WTC11 (cell line): Measurements from ENCODE around the gene FXYD7. TPM values are rescaled to one million over a fixed set of nuclear protein-coding genes. Genes with fewer than 3 reads are reported as not detected.

Experiments used
- ATAC-seq: fragments of 200-7000 bp; cut with Tn5 transposase; 2 replicates; pipeline ENCODE4 v1.10.0; 2021; ENCODE audit warnings: mild to moderate bottlenecking, moderate library complexity
- CTCF ChIA-PET: fragments of 300-600 bp; sonication (Branson Sonifier 250); formaldehyde crosslinking; loops from one replicate; lab custom pipeline; 2021; ENCODE audit warnings: antibody characterized with exemption; lab: Charles Lee
- POLR2A ChIA-PET: fragments of 350-600 bp; sonication (Branson Sonifier 250); formaldehyde crosslinking; loops from one replicate; lab custom pipeline; 2021; ENCODE audit warnings: antibody characterized with exemption; lab: Charles Lee
- DNase-seq: peaks from one replicate; pipeline ENCODE4 v3.0.0; 2021; ENCODE audit warnings: low spot score
- H3K27ac Mint-ChIP-seq: 2 replicates; pipeline ENCODE4 v1.8.0; 2021; ENCODE audit warnings: mixed read lengths
- H3K27me3 Mint-ChIP-seq: 2 replicates; pipeline ENCODE4 v1.8.0; 2021; ENCODE audit warnings: low read depth, mild to moderate bottlenecking, moderate library complexity, mixed read lengths
- H3K36me3 Mint-ChIP-seq: 2 replicates; pipeline ENCODE4 v1.8.0; 2021; ENCODE audit warnings: mixed read lengths
- H3K4me1 Mint-ChIP-seq: 2 replicates; pipeline ENCODE4 v1.8.0; 2022; ENCODE audit warnings: mixed read lengths
- H3K4me3 Mint-ChIP-seq: 2 replicates; pipeline ENCODE4 v1.8.0; 2021; ENCODE audit warnings: mild to moderate bottlenecking, moderate library complexity, mixed read lengths
- H3K9me3 Mint-ChIP-seq: 2 replicates; pipeline ENCODE4 v1.8.0; 2021; ENCODE audit warnings: mixed read lengths
- ESRRA ChIP-seq: sonication (generic); formaldehyde crosslinking; IDR thresholded peaks from 2 replicates; pipeline ENCODE4 v1.8.1; 2022; ENCODE audit warnings: mild to moderate bottlenecking, missing genetic modification reagents, borderline replicate concordance
- FOXJ3 ChIP-seq: sonication (generic); formaldehyde crosslinking; IDR thresholded peaks from 2 replicates; pipeline ENCODE4 v1.9.0; 2021; ENCODE audit warnings: missing genetic modification reagents, mild to moderate bottlenecking, borderline replicate concordance
- IRF2 ChIP-seq: sonication (generic); formaldehyde crosslinking; IDR thresholded peaks from 2 replicates; pipeline ENCODE4 v1.8.0; 2022; ENCODE audit warnings: low read depth, missing genetic modification reagents, borderline replicate concordance
- PRDM15 ChIP-seq: sonication (generic); formaldehyde crosslinking; IDR thresholded peaks from 2 replicates; pipeline ENCODE4 v1.8.0; 2022; ENCODE audit warnings: missing genetic modification reagents
- RORB ChIP-seq: fragments of 250-450 bp; sonication (Bioruptor Pico); IDR thresholded peaks from 2 replicates; pipeline ENCODE4 v1.9.0; 2021; ENCODE audit warnings: mild to moderate bottlenecking
- TEAD4 ChIP-seq: sonication (generic); formaldehyde crosslinking; IDR thresholded peaks from 2 replicates; pipeline ENCODE4 v1.8.0; 2022; ENCODE audit warnings: mild to moderate bottlenecking, missing genetic modification reagents
- TP53 ChIP-seq: sonication (generic); formaldehyde crosslinking; IDR thresholded peaks from 2 replicates; pipeline ENCODE4 v1.8.1; 2023; ENCODE audit warnings: mild to moderate bottlenecking, missing genetic modification reagents
- ZNF138 ChIP-seq: sonication (generic); formaldehyde crosslinking; conservative IDR thresholded peaks from 2 replicates; pipeline ENCODE4 v1.8.1; 2022; ENCODE audit warnings: mild to moderate bottlenecking, moderate library complexity, missing genetic modification reagents
- ZSCAN18 ChIP-seq: fragments of 250-450 bp; sonication (Bioruptor Pico); IDR thresholded peaks from 2 replicates; pipeline ENCODE4 v2.1.2; 2022; ENCODE audit warnings: mild to moderate bottlenecking, moderate library complexity
- total RNA-seq: library from RNA; stranded (reverse); gene quantifications from 3 replicates; pipeline ENCODE4 v1.2.3, GENCODE V29; 2021
- TF ChIP-seq, protein P1 (sequence below): fragments of 250-450 bp; sonication (Bioruptor Pico); IDR thresholded peaks from 2 replicates; pipeline ENCODE4 v1.9.0; 2021; ENCODE audit warnings: moderate library complexity, mild to moderate bottlenecking, inconsistent platforms, borderline replicate concordance
- TF ChIP-seq, protein P2 (sequence below): sonication (generic); formaldehyde crosslinking; IDR thresholded peaks from 2 replicates; pipeline ENCODE4 v1.8.1; 2022; ENCODE audit warnings: missing genetic modification reagents, borderline replicate concordance
- TF ChIP-seq, protein P3 (sequence below): fragments of 250-450 bp; sonication (Bioruptor Pico); IDR thresholded peaks from 2 replicates; pipeline ENCODE4 v1.9.0; 2021; ENCODE audit warnings: mild to moderate bottlenecking

FXYD7 gene
- total RNA-seq, 1 experiment from 2014 or later = 16.7 TPM

- no peak for TF ChIP-seq TP53
- DNase-seq = no peak
- Mint-ChIP-seq H3K9me3 (peaks cover 12% of the 10 kb centered on the region), H3K27me3 (no peaks in the 10 kb centered on the region), H3K4me1 (peaks cover 11% of the 10 kb centered on the region), H3K4me3 (no peak overlapping the region), H3K27ac (no peak overlapping the region), H3K36me3 (peaks cover 4% of the 10 kb centered on the region; the same call in 1 of the 2 replicates)
- POLR2A ChIA-PET = no interaction called here
- no peak for ATAC-seq
- CTCF ChIA-PET = interaction anchor here (1.1 kb wide), 1 partner anchor 16 kb away, joined by 4 read pairs; no protein-coding TSS in a partner anchor
These were observed 12.0 kb upstream of the FXYD7 start for GRCh38 chr19:35130761-35131720.

DNA sequence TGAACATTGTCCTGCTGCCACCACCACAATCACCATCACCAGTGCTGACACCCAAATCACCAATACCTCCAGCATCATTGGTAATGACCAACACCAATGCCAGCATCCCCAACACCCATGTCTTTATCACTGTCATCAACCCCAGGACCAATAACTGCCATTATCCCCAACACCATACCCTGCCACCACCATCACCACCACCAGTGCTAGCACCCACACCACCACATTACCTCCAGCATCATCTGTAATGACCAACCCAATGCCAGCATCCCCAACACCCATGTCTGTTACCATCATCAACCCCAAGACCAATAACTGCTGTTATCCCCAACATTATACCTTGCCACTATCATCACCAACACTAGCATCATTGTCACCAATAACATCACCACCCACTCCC lies 10.8 kb upstream of the FXYD7 start:
- ATAC-seq (no peak), DNase-seq (no peak)
- ChIA-PET CTCF (no interaction called here), POLR2A (no interaction called here)
- TF ChIP-seq IRF2 (CRISPR knock-in tag) (no peak), RORB (CRISPR knock-in tag) (no peak), ESRRA (no peak), FOXJ3 (CRISPR knock-in tag) (no peak), ZSCAN18 (CRISPR knock-in tag) (no peak), ZNF138 (CRISPR knock-in tag) (no peak), TEAD4 (CRISPR knock-in tag) (no peak), PRDM15 (CRISPR knock-in tag) (no peak)
- TF ChIP-seq, protein P1, sequence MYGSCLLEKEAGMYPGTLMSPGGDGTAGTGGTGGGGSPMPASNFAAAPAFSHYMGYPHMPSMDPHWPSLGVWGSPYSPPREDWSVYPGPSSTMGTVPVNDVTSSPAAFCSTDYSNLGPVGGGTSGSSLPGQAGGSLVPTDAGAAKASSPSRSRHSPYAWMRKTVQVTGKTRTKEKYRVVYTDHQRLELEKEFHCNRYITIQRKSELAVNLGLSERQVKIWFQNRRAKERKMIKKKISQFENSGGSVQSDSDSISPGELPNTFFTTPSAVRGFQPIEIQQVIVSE (CRISPR knock-in tag) = no peak
- TF ChIP-seq, protein P2, sequence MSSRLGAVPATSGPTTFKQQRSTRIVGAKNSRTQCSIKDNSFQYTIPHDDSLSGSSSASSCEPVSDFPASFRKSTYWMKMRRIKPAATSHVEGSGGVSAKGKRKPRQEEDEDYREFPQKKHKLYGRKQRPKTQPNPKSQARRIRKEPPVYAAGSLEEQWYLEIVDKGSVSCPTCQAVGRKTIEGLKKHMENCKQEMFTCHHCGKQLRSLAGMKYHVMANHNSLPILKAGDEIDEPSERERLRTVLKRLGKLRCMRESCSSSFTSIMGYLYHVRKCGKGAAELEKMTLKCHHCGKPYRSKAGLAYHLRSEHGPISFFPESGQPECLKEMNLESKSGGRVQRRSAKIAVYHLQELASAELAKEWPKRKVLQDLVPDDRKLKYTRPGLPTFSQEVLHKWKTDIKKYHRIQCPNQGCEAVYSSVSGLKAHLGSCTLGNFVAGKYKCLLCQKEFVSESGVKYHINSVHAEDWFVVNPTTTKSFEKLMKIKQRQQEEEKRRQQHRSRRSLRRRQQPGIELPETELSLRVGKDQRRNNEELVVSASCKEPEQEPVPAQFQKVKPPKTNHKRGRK (CRISPR knock-in tag) = no peak
- TF ChIP-seq, protein P3, sequence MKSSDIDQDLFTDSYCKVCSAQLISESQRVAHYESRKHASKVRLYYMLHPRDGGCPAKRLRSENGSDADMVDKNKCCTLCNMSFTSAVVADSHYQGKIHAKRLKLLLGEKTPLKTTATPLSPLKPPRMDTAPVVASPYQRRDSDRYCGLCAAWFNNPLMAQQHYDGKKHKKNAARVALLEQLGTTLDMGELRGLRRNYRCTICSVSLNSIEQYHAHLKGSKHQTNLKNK (CRISPR knock-in tag) = no peak
- peaks cover 11% of the 10 kb centered on the region for H3K4me1 Mint-ChIP-seq
- H3K4me3 Mint-ChIP-seq = no peak overlapping the region
- no peak overlapping the region for H3K27ac Mint-ChIP-seq
- H3K9me3 Mint-ChIP-seq = peaks cover 12% of the 10 kb centered on the region
- peaks cover 4% of the 10 kb centered on the region; the same call in 1 of the 2 replicates for H3K36me3 Mint-ChIP-seq
- H3K27me3 Mint-ChIP-seq = no peaks in the 10 kb centered on the region; the same call in 1 of the 2 replicates
